Choroid plexus epithelial cell (primary cell): ENCODE data around the gene CSF1R.
A peak's percentile ranks its signal among the peaks of the same experiment; 100 is the strongest.

Experiments used
- DNase-seq: peaks from one replicate; pipeline ENCODE4 v3.0.0-alpha.2; 2010; ENCODE audit warnings: low read depth
- H3K4me3 ChIP-seq: 2 replicates; pipeline ENCODE4 v1.5.1; 2011; ENCODE audit warnings: low read depth, mild to moderate bottlenecking, control low read depth, low read length, moderate library complexity
- TF ChIP-seq, protein P1 (sequence below): conservative IDR thresholded peaks from 2 replicates; pipeline ENCODE4 v1.5.1; 2011; ENCODE audit warnings: low read depth, mild to moderate bottlenecking, control low read depth, inconsistent platforms, low read length, moderate library complexity

Gene CSF1R

GRCh38 chr5:150044712-150045111, 41.6 kb downstream of the CSF1R start:
- DNase-seq, result no peak
- H3K4me3 ChIP-seq, result no peak overlapping the region
- TF ChIP-seq, protein P1, sequence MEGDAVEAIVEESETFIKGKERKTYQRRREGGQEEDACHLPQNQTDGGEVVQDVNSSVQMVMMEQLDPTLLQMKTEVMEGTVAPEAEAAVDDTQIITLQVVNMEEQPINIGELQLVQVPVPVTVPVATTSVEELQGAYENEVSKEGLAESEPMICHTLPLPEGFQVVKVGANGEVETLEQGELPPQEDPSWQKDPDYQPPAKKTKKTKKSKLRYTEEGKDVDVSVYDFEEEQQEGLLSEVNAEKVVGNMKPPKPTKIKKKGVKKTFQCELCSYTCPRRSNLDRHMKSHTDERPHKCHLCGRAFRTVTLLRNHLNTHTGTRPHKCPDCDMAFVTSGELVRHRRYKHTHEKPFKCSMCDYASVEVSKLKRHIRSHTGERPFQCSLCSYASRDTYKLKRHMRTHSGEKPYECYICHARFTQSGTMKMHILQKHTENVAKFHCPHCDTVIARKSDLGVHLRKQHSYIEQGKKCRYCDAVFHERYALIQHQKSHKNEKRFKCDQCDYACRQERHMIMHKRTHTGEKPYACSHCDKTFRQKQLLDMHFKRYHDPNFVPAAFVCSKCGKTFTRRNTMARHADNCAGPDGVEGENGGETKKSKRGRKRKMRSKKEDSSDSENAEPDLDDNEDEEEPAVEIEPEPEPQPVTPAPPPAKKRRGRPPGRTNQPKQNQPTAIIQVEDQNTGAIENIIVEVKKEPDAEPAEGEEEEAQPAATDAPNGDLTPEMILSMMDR, result no peak

DNA sequence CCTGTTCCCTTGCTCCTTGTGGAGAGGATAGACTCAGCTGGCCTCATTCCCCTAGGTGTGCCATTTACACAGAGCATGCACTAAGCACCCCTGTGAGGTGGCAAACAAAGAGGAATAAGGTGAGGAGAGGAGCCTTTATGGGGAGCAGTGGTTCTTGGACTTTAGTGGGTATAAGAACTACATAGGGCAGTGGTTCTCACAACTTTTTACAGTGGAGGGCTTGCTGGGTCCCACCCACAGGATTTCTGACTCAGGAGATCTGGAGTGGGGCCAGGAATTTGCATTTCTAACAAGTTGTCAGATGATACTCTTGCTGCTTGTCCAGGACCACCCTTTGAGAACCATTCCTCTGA, 42.0 kb downstream of the CSF1R start:
- peak; percentile 94 for DNase-seq
- H3K4me3 ChIP-seq, result no peak overlapping the region
- TF ChIP-seq, protein P1, result no peak

- H3K4me3 ChIP-seq, result no peak overlapping the region
- DNase-seq, result no peak
- TF ChIP-seq, protein P1, result no peak
Observed at GRCh38 chr5:150043657-150044328, 42.6 kb downstream of the CSF1R start.

DNA sequence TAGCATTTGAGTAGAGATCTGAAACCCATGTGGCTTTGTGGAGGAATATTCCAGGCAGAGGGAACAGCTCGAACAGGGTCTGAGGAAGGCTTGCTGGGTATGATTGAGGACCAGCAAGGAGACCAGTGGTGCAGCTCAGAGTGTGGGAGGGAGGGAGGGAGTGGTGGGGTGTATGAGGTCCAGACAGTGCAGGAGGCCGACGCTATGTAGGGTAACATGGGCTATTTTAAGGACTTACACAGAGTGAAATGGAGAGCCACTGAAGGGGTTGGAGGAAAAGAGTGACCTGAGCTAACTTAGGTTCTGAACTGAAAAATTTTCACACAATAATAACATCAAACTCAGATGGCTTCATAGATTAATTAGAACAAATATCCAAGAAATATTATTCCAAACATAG, 43.9 kb downstream of the CSF1R start:
- DNase-seq, result no peak
- TF ChIP-seq, protein P1, result no peak
- H3K4me3 ChIP-seq, result no peak overlapping the region

DNA sequence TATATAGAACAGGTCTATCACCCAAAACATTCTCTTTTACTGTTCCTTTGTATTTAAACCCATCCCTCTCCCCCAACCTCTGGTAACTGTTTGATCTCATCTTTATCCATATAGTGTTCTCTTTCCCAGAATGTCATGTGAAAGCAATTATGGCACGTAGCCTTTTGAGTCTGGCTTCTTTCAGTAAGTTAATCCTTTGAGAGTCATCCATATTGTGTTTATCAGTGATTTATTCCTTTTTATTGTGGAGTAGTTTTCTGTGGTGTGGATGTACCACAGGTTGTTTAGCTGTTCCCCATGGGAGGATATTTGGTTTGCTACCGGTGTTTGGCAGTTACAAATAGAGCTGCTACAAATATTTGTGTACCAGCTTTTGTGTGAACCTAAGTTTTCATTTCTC, 47.8 kb downstream of the CSF1R start:
- TF ChIP-seq, protein P1, result no peak
- DNase-seq, result no peak
- H3K4me3 ChIP-seq, result no peak overlapping the region

GRCh38 chr5:150036513-150036912, 49.8 kb downstream of the CSF1R start:
- peak; percentile 98 for DNase-seq
- H3K4me3 ChIP-seq, result no peak overlapping the region
- TF ChIP-seq, protein P1, result peak; percentile 8
